Fibroblast of mammary gland (primary cell): ENCODE results near the gene SP3.

ENCODE experiments used
- DNase-seq: peaks from one replicate; pipeline ENCODE4 v3.0.0-alpha.2; 2010; ENCODE audit warnings: low read depth
- H3K4me3 ChIP-seq: 2 replicates; pipeline ENCODE4 v1.5.1; 2011; ENCODE audit warnings: low read depth, mild to moderate bottlenecking, low read length, moderate library complexity; ENCODE audit not compliant: control insufficient read depth
- CTCF ChIP-seq: conservative IDR thresholded peaks from 2 replicates; pipeline ENCODE4 v1.5.1; 2011; ENCODE audit warnings: low read depth, low read length, inconsistent platforms; ENCODE audit not compliant: control insufficient read depth, insufficient read depth

SP3 gene

GRCh38 chr2:173934895-173935294 lies 30.3 kb downstream of the SP3 start:
- TF ChIP-seq CTCF, result no peak
- no peak overlapping the region for H3K4me3 ChIP-seq
- DNase-seq, result no peak

- no peak for DNase-seq
- H3K4me3 ChIP-seq, result no peak overlapping the region
- TF ChIP-seq CTCF, result no peak
Measured at GRCh38 chr2:173931751-173932150, 33.4 kb downstream of the SP3 start.

GRCh38 chr2:173929441-173929840 lies 35.7 kb downstream of the SP3 start:
- no peak overlapping the region for H3K4me3 ChIP-seq
- TF ChIP-seq CTCF, result no peak
- no peak for DNase-seq

- H3K4me3 ChIP-seq, result no peak overlapping the region
- TF ChIP-seq CTCF, result no peak
- no peak for DNase-seq
Measured at GRCh38 chr2:173926875-173927274, 38.3 kb downstream of the SP3 start.

- TF ChIP-seq CTCF, result no peak
- no peak overlapping the region for H3K4me3 ChIP-seq
- no peak for DNase-seq
Measured at GRCh38 chr2:173924285-173924684, 40.9 kb downstream of the SP3 start.

- no peak for DNase-seq
- no peak overlapping the region for H3K4me3 ChIP-seq
- no peak for TF ChIP-seq CTCF
Measured at GRCh38 chr2:173922760-173923159, 42.4 kb downstream of the SP3 start.

- no peak overlapping the region for H3K4me3 ChIP-seq
- no peak for DNase-seq
- TF ChIP-seq CTCF, result no peak
Measured at GRCh38 chr2:173922068-173922467, 43.1 kb downstream of the SP3 start.
